WTC11 (cell line): ENCODE data around the gene LTBP4. TPM values are rescaled to one million over a fixed set of nuclear protein-coding genes. Genes with fewer than 3 reads are reported as not detected.

Source experiments
- ATAC-seq: fragments of 200-7000 bp; cut with Tn5 transposase; 2 replicates; pipeline ENCODE4 v1.10.0; 2021; ENCODE audit warnings: mild to moderate bottlenecking, moderate library complexity
- CTCF ChIA-PET: fragments of 300-600 bp; sonication (Branson Sonifier 250); formaldehyde crosslinking; loops from one replicate; lab custom pipeline; 2021; ENCODE audit warnings: antibody characterized with exemption; lab: Charles Lee
- POLR2A ChIA-PET: fragments of 350-600 bp; sonication (Branson Sonifier 250); formaldehyde crosslinking; loops from one replicate; lab custom pipeline; 2021; ENCODE audit warnings: antibody characterized with exemption; lab: Charles Lee
- DNase-seq: peaks from one replicate; pipeline ENCODE4 v3.0.0; 2021; ENCODE audit warnings: low spot score
- H3K27ac Mint-ChIP-seq: 2 replicates; pipeline ENCODE4 v1.8.0; 2021; ENCODE audit warnings: mixed read lengths
- H3K27me3 Mint-ChIP-seq: 2 replicates; pipeline ENCODE4 v1.8.0; 2021; ENCODE audit warnings: low read depth, mild to moderate bottlenecking, moderate library complexity, mixed read lengths
- H3K36me3 Mint-ChIP-seq: 2 replicates; pipeline ENCODE4 v1.8.0; 2021; ENCODE audit warnings: mixed read lengths
- H3K4me1 Mint-ChIP-seq: 2 replicates; pipeline ENCODE4 v1.8.0; 2022; ENCODE audit warnings: mixed read lengths
- H3K4me3 Mint-ChIP-seq: 2 replicates; pipeline ENCODE4 v1.8.0; 2021; ENCODE audit warnings: mild to moderate bottlenecking, moderate library complexity, mixed read lengths
- H3K9me3 Mint-ChIP-seq: 2 replicates; pipeline ENCODE4 v1.8.0; 2021; ENCODE audit warnings: mixed read lengths
- AR ChIP-seq: fragments of 250-450 bp; sonication (Bioruptor Pico); IDR thresholded peaks from 2 replicates; pipeline ENCODE4 v1.9.0; 2021; ENCODE audit warnings: mild to moderate bottlenecking
- FOXK1 ChIP-seq: sonication (generic); formaldehyde crosslinking; IDR thresholded peaks from 2 replicates; pipeline ENCODE4 v1.8.0; 2022; ENCODE audit warnings: mild to moderate bottlenecking, moderate library complexity, missing genetic modification reagents
- FOXP4 ChIP-seq: sonication (generic); formaldehyde crosslinking; IDR thresholded peaks from 2 replicates; pipeline ENCODE4 v1.8.0; 2022; ENCODE audit warnings: mild to moderate bottlenecking, missing genetic modification reagents
- HMGA2 ChIP-seq: fragments of 250-450 bp; sonication (Bioruptor Pico); IDR thresholded peaks from 2 replicates; pipeline ENCODE4 v1.4.0; 2021; ENCODE audit warnings: mild to moderate bottlenecking, moderate library complexity
- JUN ChIP-seq: sonication (generic); formaldehyde crosslinking; IDR thresholded peaks from 2 replicates; pipeline ENCODE4 v1.8.0; 2023; ENCODE audit warnings: mild to moderate bottlenecking, missing genetic modification reagents
- KAT7 ChIP-seq: sonication (generic); formaldehyde crosslinking; IDR thresholded peaks from 2 replicates; pipeline ENCODE4 v1.8.1; 2023; ENCODE audit warnings: missing genetic modification reagents, mild to moderate bottlenecking, borderline replicate concordance
- MAX ChIP-seq: sonication (generic); formaldehyde crosslinking; IDR thresholded peaks from 2 replicates; pipeline ENCODE4 v1.8.0; 2022; ENCODE audit warnings: mild to moderate bottlenecking, missing genetic modification reagents
- MYBL2 ChIP-seq: sonication (generic); formaldehyde crosslinking; IDR thresholded peaks from 2 replicates; pipeline ENCODE4 v1.8.1; 2023; ENCODE audit warnings: mild to moderate bottlenecking, moderate library complexity, missing genetic modification reagents
- NFATC4 ChIP-seq: fragments of 250-450 bp; sonication (Bioruptor Pico); IDR thresholded peaks from 2 replicates; pipeline ENCODE4 v1.9.0; 2021; ENCODE audit warnings: mild to moderate bottlenecking
- NR3C1 ChIP-seq: sonication (generic); formaldehyde crosslinking; conservative IDR thresholded peaks from 2 replicates; pipeline ENCODE4 v1.8.1; 2023; ENCODE audit warnings: low read depth, mild to moderate bottlenecking, missing genetic modification reagents
- PRRX2 ChIP-seq: fragments of 250-450 bp; sonication (Bioruptor Pico); IDR thresholded peaks from 2 replicates; pipeline ENCODE4 v1.8.0; 2021; ENCODE audit warnings: mild to moderate bottlenecking
- RELA ChIP-seq: sonication (generic); formaldehyde crosslinking; IDR thresholded peaks from 2 replicates; pipeline ENCODE4 v1.8.1; 2022; ENCODE audit warnings: missing genetic modification reagents, mild to moderate bottlenecking, borderline replicate concordance
- SP1 ChIP-seq: sonication (generic); formaldehyde crosslinking; conservative IDR thresholded peaks from 2 replicates; pipeline ENCODE4 v1.8.1; 2022; ENCODE audit warnings: missing genetic modification reagents
- STAT6 ChIP-seq: sonication (generic); formaldehyde crosslinking; conservative IDR thresholded peaks from 2 replicates; pipeline ENCODE4 v1.8.1; 2023; ENCODE audit warnings: mild to moderate bottlenecking, low read depth, missing genetic modification reagents, moderate library complexity
- USF1 ChIP-seq: sonication (generic); formaldehyde crosslinking; IDR thresholded peaks from 2 replicates; pipeline ENCODE4 v1.8.0; 2022; ENCODE audit warnings: mild to moderate bottlenecking, missing genetic modification reagents
- USF2 ChIP-seq: sonication (generic); formaldehyde crosslinking; IDR thresholded peaks from 2 replicates; pipeline ENCODE4 v1.8.1; 2023; ENCODE audit warnings: mild to moderate bottlenecking, missing genetic modification reagents, moderate library complexity
- ZMAT4 ChIP-seq: fragments of 250-450 bp; sonication (Bioruptor Pico); IDR thresholded peaks from 2 replicates; pipeline ENCODE4 v1.9.0; 2021; ENCODE audit warnings: mild to moderate bottlenecking
- ZNF121 ChIP-seq: sonication (generic); formaldehyde crosslinking; IDR thresholded peaks from 2 replicates; pipeline ENCODE4 v1.8.0; 2023; ENCODE audit warnings: missing genetic modification reagents
- ZNF219 ChIP-seq: sonication (generic); formaldehyde crosslinking; IDR thresholded peaks from 2 replicates; pipeline ENCODE4 v1.8.0; 2023; ENCODE audit warnings: missing genetic modification reagents, mild to moderate bottlenecking, borderline replicate concordance
- ZNF396 ChIP-seq: fragments of 250-450 bp; sonication (Bioruptor Pico); IDR thresholded peaks from 2 replicates; pipeline ENCODE4 v1.8.0; 2021; ENCODE audit warnings: mild to moderate bottlenecking, moderate library complexity, borderline replicate concordance
- total RNA-seq: library from RNA; stranded (reverse); gene quantifications from 3 replicates; pipeline ENCODE4 v1.2.3, GENCODE V29; 2021

Gene LTBP4
- total RNA-seq, 1 experiment from 2014 or later: 125 TPM

- TF ChIP-seq AR (CRISPR knock-in tag) (no peak), NFATC4 (CRISPR knock-in tag) (no peak)
Observed at GRCh38 chr19:40580619-40581018, 20.6 kb upstream of the LTBP4 start (continued).

- H3K9me3 Mint-ChIP-seq: no peaks in the 10 kb centered on the region
- no peaks in the 10 kb centered on the region for H3K27me3 Mint-ChIP-seq
- CTCF ChIA-PET: interaction anchor here (0.6 kb wide), 1 partner anchor 62 kb away, joined by 3 read pairs; no protein-coding TSS in a partner anchor
- POLR2A ChIA-PET: no interaction called here
- H3K27ac Mint-ChIP-seq: no peak overlapping the region
- TF ChIP-seq ZNF121: no peak
- TF ChIP-seq PRRX2 (CRISPR knock-in tag): no peak
- no peak for TF ChIP-seq RELA (CRISPR knock-in tag)
- no peak for TF ChIP-seq NFATC4 (CRISPR knock-in tag)
- no peak for TF ChIP-seq FOXK1
- no peak for TF ChIP-seq STAT6 (CRISPR knock-in tag)
- TF ChIP-seq JUN (CRISPR knock-in tag): no peak
- TF ChIP-seq MYBL2: no peak
- TF ChIP-seq ZMAT4 (CRISPR knock-in tag): no peak
- TF ChIP-seq FOXP4 (CRISPR knock-in tag): no peak
- no peak for TF ChIP-seq USF1
- TF ChIP-seq NR3C1 (CRISPR knock-in tag): no peak
- no peak for TF ChIP-seq SP1 (CRISPR knock-in tag)
- no peak for TF ChIP-seq ZNF396 (CRISPR knock-in tag)
- TF ChIP-seq KAT7 (CRISPR knock-in tag): no peak
- TF ChIP-seq ZNF219 (CRISPR knock-in tag): no peak
- no peak for TF ChIP-seq USF2 (CRISPR knock-in tag)
- no peak for TF ChIP-seq MAX (CRISPR knock-in tag)
- no peak for TF ChIP-seq HMGA2 (CRISPR knock-in tag)
- H3K4me3 Mint-ChIP-seq: no peak overlapping the region
- no peak for DNase-seq
- H3K36me3 Mint-ChIP-seq: peaks cover 45% of the 10 kb centered on the region
- ATAC-seq: no peak
- peaks cover 9% of the 10 kb centered on the region for H3K4me1 Mint-ChIP-seq
Observed at GRCh38 chr19:40581531-40581930, 19.6 kb upstream of the LTBP4 start.
